CMK (cell line): ENCODE measurements around the gene GNB5.
"Not testable (repeated sequence)": the region's sequence is repeated elsewhere in the genome, so short reads cannot be mapped to it uniquely, and the experiment has no call there.

ENCODE experiments used
- DNase-seq: peaks from one replicate; pipeline ENCODE4 v3.0.0-alpha.2; 2010; ENCODE audit warnings: low read depth

Gene GNB5

DNA sequence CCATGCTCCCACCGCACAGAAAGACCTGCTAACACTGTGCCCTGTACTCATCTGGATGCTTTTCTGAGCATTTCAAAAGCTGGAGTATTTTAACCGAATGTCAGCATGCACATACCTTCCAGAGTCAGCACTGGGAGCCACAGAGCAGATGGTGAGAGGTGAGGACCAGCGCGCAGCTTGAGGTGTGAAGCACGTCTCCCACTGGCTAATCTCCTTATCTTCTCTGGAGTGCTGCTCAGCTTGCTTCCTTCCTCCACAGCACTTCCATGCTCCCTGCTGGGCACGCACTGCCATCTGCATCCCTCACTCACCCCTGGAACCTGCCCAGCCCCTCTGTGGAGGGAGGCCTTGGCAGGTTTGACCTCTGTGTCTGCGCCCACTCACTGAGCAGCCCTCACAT lies at the start of gene GNB5:
GNB5 (minus strand) TSS at position 186 of the 400 bp plus-strand sequence. CDS start 6,716 bp downstream, outside the sequence.
- DNase-seq: no peak

DNA sequence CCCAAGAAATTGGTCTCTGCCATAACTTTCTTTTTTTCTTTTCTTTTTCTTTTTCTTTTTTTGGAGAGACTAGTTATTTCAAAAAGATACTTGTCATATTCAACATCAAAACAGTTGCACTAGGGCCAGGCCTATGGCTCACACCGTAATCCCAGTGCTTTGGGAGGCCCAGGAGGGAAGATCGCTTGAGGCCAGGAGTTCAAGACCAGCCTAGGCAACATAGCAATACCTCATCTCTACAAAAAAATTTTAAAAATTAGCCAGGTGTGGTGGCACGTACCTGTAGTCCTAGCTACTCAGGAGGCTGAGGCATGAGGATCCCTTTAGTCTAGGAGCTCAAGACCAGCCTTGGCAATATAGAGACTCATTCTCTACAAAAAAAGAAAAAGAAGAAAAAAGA lies 49.0 kb upstream of the GNB5 start:
- DNase-seq: no peak

DNA sequence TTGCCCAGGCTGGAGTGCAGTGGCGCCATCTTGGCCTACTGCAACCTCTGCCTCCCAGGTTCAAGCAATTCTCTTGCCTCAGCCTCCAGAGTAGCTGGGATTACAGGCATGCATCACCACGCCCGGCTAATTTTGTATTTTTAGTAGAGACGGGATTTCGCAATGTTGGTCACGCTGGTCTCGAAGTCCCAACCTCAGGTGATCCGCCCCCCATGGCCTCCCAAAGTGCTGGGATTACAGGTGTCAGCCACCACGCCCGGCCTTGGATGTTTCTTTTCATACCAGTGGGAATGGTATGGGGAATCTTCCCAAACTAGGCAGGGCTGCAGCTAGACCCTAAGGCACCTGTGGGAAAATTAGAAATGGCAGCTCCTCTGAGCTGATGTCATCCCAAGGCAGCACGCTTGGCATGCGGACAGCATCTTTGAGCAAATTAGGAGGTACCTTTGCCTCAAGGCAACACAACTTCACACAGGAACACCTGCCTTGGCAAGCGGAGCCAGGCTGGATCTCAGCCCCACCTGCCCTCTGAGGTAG lies 47.9 kb upstream of the GNB5 start:
- DNase-seq: not testable (repeated sequence)

DNA sequence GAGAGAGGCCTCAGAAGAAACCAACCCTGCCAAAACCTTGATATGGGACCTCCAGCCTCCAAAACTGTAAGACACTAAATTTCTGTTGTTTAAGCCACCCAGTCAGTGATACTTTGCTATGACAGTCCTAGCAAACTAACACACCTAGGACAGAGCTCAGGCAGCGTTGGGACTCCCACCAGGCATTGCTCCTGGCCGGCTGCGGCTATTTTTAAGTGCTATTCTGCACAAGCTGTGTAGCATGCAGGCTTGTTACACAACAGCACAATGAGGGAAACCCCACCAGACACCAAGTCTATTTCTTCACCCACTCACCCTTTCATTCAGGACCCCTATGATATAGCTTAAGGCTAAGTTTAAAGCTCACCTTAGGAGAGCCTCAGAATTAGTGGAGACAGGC lies 47.0 kb upstream of the GNB5 start:
- DNase-seq: no peak

DNA sequence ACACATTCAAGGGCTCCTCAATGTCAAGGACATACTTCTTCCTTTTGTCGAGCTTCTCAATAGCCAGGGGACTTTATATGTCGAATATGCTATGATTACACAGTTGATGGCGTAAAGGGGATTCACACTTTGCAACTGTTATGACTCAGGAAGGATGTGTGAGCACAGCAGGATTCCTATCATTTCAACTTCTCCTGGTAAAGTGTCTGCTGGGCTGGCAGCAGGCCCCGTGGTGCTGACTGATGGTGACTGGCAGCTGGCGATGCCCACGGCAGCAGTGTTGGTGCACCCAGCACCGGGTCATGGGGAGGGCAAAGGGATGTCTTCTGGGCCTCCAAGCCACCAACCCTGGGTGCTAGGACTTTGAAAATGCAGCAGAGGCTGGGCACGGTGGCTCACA lies 44.8 kb upstream of the GNB5 start:
- DNase-seq: no peak

DNA sequence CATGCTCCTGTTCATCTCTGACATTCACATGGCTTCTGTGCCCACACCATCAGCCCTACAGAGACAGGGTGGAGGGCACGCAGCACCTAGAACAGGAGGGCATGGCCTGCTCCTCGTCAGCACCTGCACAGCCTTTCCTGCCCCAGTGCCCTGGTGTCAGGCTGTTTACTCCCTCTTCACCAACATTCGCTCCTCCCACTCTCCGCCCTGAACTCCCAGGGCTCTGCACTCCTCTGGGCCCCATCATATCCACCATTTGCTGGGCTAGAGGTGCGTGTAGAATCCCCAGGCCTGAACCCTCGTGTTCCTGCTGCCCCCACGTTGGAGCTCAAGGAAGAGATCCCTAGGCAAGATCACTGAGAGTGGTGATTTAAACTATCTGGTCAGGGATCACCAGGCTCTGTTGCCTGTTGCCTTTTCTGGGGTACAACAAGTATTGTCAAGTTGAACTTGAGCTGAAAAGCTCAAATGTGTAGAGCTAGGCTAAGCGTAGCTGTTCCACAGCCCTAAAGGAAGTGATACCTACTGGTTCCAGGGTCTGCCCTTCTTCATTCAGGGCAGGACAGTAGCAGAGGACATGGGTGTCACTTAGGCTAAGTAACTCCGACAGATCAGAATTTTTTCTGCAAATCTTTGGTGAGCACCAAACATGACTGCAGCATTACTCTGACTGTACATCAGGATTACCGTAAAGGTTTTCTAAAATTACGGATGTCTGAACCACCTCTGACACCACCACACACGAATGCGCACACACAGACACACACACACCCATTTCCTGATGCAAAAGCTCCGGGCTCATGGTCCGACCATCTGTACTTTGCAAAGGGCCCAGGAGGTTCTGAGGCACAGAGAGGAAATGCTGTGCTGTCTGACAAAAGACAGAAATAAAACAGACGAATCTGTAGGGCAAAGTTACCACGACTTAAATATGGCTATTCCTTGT lies 43.7 kb upstream of the GNB5 start:
- no peak for DNase-seq

DNA sequence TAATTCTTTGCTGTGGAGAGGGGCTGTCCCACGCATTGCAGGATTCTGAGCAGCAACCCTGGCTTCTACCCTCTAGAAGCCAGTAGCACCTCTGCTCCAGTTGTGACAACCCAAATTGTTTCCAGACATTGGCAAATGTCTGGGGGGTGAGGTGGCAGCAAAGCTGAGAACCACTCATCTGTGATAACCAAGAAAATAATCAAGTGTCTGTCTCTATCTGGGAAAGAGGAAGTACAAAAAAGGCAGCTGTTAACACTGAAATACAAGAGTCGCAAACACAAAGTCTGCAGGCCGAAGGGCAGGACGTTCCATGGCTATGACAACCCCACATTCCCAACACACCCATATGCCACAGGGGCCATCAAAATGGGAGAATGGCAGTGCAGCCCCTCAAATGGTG lies 42.2 kb upstream of the GNB5 start:
- no peak for DNase-seq

DNA sequence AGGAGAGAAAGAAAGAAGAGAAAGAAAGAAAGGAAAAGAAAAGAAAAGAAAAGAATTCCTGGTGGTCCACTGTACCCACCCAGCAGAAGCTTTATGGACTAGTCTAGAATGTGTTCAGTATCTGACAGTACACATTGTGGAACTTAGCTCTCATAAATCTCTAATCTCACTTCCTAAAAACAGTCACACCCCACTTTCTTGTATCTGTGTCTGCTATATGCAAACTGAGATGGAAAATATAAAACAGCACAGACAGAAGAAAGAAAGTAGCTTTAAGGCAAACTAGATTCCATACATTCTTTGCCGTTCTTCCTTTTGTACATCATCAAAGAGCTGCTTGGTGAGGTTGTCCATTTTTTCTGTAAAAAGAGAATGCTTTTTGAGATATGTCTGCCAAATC lies 41.1 kb upstream of the GNB5 start:
- DNase-seq: no peak

DNA sequence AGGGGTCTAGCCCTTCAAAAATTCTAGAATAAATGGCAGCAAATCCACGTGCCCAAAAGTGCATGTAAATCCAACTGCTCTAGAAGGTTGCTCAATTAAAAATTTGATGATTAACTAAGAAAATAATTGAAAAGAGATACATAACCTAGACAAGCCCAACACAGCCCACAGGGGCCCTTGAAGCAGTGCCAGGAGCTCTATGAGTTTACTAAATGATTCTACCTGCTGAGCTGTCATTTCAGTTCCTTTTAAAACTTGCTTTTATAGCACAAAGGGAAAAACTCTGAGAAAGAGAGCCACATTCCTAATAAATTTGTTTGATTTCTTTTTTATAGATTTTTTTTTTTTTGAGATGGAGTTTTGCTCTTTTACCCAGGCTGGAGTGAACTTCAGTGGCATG lies 38.9 kb upstream of the GNB5 start:
- no peak for DNase-seq

DNA sequence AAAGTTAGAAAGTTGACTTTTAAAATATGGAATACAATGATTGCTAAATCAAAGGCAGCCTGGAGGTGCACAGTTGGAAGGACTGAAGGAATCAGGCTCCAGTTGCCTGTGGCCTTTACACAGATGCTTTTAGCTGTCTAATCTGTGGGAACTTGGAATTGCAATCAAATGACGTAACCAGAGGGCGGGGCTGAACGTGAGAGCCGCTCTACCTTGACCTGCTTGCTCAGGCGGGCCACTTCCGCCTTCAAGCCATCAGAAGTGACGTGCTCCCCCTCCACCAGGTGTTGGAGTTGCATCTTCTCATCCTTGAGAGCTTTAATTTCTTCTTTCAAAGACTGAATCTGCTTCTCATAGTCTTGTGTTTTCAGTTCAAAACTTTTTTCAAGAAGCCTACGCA lies 37.7 kb upstream of the GNB5 start:
- DNase-seq: no peak

DNA sequence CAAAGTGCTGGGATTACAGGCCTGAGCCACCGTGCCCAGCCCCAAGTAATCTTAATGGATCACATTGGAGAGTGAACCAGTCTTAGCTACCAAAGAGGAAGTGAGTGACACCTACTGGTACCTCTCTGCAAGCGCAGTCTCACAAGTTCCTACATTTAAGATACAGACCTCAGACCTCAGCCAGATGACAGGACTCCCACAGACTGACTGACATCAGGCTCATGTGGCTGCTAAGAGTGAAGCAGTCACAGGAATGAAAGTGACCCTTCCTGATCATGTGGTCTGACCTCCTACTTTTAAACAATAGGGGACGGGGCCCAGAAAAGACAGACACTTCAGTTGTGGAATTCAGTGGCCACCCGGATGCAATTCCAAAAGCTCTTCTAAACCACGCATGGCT lies 36.3 kb upstream of the GNB5 start:
- DNase-seq: peak; percentile 48

DNA sequence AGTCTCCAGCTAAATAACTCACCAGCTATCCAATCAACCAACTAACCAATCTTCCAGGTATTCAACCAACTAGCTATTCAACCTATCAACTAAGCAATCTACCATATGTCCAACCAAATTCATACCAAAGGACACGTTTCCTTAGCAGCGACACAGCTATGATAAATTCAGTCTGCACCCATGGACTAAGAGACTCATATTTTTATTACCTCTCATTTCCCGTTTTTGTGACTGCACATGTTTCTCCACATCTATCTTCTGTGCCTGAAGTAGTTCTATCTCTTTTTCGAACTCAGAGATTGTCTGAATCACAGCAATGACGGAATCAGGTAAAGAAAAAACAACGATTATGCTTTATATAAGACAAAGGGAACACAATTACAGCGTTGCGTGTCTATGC lies 34.0 kb upstream of the GNB5 start:
- no peak for DNase-seq

DNA sequence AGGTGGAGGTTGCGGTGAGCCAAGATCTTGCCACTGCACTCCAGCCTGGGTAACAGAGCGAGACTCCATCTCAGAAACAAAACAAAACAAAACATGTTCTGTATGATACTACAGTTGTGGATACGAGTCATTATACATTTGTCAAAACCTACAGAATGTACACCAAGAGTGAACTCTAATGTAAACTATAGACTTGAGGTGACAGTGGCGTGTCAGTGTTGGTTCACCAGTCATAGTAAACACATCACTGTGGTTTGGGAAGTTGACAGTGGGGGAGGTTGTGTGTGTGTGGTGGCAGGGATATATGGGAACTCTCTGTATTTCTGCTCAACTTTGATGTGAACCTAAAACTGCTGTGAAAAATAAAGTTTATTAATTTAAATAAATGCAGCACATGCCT lies 33.0 kb upstream of the GNB5 start:
- DNase-seq: no peak

DNA sequence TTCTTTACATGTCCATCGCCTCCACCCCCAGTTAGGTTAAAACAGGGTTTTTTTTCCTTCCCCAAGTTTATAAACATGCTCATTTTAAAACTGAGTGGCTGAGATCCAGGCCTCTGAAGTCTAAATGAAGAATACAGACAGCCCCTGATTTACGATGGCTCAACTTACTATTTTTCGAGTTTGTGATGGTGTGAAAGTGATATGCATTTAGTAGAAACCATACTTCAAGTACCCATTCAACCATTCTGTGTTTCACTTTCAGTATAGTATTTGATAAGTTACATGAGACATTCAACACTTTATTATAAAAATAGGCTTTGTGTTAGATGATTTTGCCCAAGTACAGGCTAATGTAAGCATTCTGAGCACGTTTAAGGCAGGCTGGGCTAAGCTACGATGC lies 30.5 kb upstream of the GNB5 start:
- DNase-seq: no peak

DNA sequence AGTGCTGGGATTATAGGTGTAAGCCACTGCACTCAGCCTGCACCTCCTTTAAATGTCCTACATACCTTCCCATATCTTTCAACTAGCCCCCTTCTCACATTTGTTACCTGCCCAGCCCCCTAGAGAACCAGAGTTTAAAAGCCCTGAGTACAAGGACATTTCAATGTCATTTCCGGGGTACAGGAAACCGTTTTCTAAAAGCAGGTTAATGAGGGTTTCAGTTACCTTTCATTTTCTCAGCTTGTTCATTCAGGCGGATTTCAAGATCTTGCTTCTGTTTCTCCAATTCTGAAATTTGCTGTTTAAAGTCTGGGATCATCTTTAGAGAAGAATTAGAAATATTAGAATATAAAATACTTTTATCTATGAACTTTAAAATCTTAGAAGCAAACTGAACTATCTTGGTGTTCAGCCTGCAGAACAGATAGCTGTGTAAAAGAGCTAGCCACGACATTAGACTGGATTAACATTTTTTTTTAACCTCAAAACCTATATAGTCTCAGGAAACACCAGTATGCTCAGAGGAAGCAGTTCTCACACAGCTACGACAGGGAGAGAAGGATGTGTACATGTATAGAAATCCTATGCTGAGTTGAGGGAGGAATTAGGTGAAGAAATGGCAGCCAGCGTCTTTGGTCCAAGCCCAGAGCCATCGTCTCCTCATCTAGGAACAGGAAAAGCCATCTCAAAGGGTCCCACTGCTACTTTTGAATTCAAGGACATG lies 29.9 kb upstream of the GNB5 start:
- DNase-seq: no peak

DNA sequence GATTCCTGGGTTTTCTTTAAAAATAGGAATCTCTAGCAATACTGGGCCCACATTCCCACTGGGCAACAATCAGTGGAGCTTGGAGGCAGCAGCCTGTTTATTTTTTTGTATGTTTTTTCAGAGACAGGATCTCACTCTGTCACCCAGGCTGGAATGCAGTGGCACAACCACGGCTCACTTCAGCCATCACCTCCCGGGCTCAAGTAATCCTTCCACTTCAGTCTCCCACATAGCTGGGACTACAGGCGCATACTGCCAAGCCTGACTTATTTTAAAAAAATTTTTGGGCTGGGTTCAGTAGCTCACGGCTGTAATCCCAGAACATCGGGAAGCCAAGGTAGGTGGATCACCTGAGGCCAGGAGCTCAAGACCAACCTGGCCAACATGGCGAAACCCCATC lies 29.1 kb upstream of the GNB5 start:
- DNase-seq: no peak

DNA sequence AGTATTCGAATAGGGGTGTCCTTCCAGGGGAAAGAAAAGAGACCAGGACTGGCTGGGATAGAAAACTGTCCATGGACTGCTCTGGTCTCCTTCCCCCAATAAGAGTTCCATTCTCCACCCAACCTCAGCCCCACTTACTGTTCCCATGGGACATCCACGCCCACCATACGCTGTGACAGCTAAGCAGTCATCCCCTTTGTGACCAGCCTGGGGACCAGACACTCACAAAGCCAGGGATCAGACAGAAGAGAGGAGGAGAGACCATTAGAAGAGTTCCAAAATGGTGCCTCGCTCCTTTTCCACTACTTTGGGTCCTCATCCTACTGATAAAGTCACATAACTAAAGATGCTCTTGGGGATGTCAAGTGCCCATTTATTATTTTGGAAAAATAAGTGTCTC lies 27.6 kb upstream of the GNB5 start:
- no peak for DNase-seq

DNA sequence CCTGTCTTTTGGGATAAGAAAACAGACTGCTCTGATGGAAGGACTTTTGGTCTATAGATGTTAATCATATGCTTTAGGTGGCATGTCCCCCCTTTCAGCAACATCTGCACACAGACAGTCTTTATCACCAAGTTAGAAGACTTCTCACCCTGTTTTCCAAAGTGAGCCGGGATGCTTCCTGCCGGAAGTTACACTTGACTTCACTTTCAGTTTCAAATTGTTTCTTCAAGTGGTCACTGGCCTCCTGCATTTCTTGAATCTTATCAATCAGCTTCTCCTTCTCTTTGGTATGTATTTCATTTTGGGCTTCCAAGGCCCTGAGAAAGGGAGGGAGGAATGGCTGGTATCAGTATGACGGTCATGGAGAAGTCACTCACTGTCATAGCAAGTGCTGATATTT lies 27.2 kb upstream of the GNB5 start:
- no peak for DNase-seq

DNA sequence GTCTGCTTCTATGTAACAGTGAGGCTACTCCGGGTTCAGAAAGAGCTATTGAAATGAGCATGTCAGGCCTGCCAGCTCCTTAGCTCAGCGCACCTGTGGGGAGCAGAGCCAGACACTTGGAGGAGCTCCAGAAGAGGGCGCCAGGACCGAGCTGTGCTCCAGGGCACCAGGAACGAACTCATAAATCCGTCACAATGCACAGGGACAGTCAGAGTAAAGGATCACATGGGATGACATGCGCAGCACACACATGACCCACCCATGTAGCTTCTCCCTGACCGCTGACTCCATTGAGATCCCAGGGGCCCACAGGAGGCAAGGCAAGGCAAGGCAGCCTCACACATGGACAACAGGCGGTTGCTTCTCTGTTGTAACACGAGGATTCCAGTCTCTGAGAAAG lies 26.0 kb upstream of the GNB5 start:
- DNase-seq: no peak

DNA sequence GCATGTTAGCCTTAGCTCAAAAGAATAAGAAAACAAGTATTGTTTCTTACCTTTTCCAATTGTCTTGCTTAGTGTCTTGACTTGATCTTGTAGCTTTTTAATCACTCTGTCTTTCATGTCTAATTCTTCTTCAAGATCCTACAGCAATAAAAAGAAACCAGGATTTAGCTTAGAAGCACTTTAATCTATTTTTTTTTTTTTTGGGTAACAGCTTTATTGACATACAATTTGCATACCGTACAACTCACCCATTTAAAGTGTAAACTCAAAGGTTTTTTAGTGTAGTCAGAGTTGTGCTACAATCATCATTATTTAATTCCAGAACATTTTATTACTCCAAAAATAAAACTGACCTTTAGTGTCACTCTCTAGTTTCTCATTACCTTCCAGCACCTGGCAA lies 23.4 kb upstream of the GNB5 start:
- no peak for DNase-seq

DNA sequence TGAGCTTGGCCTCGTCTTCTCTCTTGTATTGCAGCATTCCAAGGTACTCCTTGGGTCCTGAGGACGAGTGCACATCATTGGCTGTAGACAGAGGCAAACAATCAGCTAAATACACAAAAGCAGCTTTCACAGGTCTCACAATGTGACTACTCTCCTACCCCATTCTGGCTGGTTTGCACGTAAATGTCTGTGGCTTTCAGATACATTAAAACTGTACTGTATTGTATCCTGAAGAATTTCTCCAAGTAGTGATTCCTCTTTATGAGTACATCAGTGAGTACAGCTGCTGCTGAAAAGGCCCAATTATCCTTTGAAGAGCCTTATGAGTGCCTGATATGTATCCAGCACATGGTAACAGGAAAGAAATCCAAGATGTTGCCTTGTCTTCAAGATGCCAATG lies 22.0 kb upstream of the GNB5 start:
- no peak for DNase-seq

DNA sequence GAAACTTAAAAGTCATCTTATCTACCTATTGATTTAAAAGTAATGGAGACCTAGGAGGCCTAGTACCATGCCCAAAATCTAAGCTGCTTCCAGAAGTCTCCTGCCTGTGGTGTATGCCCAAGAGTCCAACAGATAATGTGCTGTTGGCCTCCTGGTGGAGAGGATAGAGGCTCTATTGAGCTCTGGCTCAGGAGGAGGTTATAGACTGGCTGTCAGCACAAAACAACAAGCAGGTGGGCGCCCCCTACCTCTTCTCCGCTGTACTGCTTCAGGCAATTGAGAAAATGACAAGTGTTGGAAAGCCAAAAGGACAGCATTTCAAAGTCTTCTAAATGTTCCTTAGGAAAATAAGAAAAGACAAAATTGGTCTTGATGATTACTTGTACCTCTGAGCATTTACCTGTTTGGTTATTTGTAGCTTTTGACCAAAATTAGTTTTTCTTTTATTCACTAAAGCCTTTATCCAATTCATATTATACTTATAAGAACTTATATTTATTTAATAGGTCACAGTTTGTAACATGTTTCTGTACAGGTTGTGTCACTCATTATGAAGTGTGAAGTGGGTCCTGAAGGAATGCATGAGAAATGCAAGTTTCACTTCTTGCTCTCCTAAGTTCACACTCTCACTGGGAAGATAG lies 17.2 kb upstream of the GNB5 start:
- DNase-seq: no peak

DNA sequence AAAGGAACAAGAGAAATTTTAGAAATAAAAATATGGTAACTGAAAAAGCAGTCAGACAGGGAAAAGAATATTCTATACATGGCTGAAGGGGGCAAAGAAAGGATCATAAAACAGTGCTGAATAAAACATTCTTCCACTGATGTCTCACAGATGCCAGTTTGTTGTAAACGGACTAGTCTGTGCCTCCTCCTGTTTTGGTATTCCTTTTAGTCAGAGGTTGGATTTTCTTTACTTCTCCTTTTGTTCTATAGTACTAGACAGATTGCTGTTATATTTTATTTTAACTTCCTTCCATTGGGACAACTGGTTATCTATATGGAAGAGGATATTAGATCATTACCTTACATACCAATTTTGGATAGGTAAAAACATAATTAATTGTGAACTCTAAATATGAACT lies 16.0 kb upstream of the GNB5 start:
- DNase-seq: no peak
